CD4-positive, alpha-beta T cell (primary cell): ENCODE results near the gene PRDM13. TPM values are rescaled to one million over a fixed set of nuclear protein-coding genes. Genes with fewer than 3 reads are reported as not detected.

Experiments
- ATAC-seq: fragments of 200-7000 bp; cut with Tn5 transposase; one replicate; pipeline ENCODE4 v1.10.0; 2022; ENCODE audit warnings: mild to moderate bottlenecking; ENCODE audit not compliant: poor library complexity
- CTCF ChIA-PET: fragments of 350-600 bp; sonication (Branson Sonifier 250); formaldehyde crosslinking; loops from one replicate; lab custom pipeline; 2021; ENCODE audit warnings: antibody characterized with exemption, inconsistent platforms; lab: Charles Lee
- POLR2A ChIA-PET: fragments of 350-600 bp; sonication (Branson Sonifier 250); formaldehyde crosslinking; loops from one replicate; lab custom pipeline; 2021; ENCODE audit warnings: antibody characterized with exemption, inconsistent platforms; lab: Charles Lee
- DNase-seq, 14 experiments: peaks; one replicate each; pipeline ENCODE4 v3.0.0-alpha.2; 2013 to 2020; ENCODE audit warnings: mixed read lengths in 2 of 14
- H3K27ac ChIP-seq, 2 donors: one replicate each; pipeline versions ENCODE4 v1.5.1 to v1.7.0; 2013; ENCODE audit warnings: low read length in 2 of 2, low read depth in 1 of 2, mild to moderate bottlenecking in 1 of 2
- H3K27me3 ChIP-seq, 2 experiments: 1 replicate in 1 of 2; 2 replicates in 1 of 2; pipeline versions ENCODE4 v1.6.1 to v1.7.0; 2013; ENCODE audit warnings: low read length in 2 of 2, control low read depth in 1 of 2, mild to moderate bottlenecking in 1 of 2, moderate library complexity in 1 of 2; ENCODE audit not compliant: insufficient read depth in 2 of 2, control insufficient read depth in 1 of 2
- H3K36me3 ChIP-seq: one replicate; pipeline ENCODE4 v1.6.1; 2013; ENCODE audit warnings: low read length, control low read depth; ENCODE audit not compliant: insufficient read depth
- H3K4me1 ChIP-seq: one replicate; pipeline ENCODE4 v1.6.1; 2013; ENCODE audit warnings: low read length, control low read depth; ENCODE audit not compliant: insufficient read depth
- H3K4me3 ChIP-seq: one replicate; pipeline ENCODE4 v1.5.1; 2013; ENCODE audit warnings: mild to moderate bottlenecking, low read length, moderate library complexity
- H3K9me3 ChIP-seq, 2 experiments: 1 replicate in 1 of 2; 2 replicates in 1 of 2; pipeline versions ENCODE4 v1.6.1 to v1.7.0; 2013; ENCODE audit warnings: low read length in 2 of 2, mild to moderate bottlenecking in 2 of 2, control low read depth in 1 of 2, moderate library complexity in 1 of 2; ENCODE audit not compliant: control insufficient read depth in 1 of 2, insufficient read depth in 1 of 2
- H3K27ac Mint-ChIP-seq: one replicate; pipeline ENCODE4 v1.8.0; 2020; ENCODE audit warnings: mixed read lengths
- H3K27me3 Mint-ChIP-seq: one replicate; pipeline ENCODE4 v1.8.0; 2021; ENCODE audit warnings: mixed read lengths
- H3K36me3 Mint-ChIP-seq: one replicate; pipeline ENCODE4 v1.8.0; 2021; ENCODE audit warnings: low read depth, mixed read lengths
- H3K4me1 Mint-ChIP-seq: one replicate; pipeline ENCODE4 v1.8.0; 2021; ENCODE audit warnings: low read depth, mixed read lengths
- H3K4me3 Mint-ChIP-seq: one replicate; pipeline ENCODE4 v1.8.0; 2020; ENCODE audit warnings: mild to moderate bottlenecking, mixed read lengths
- H3K9me3 Mint-ChIP-seq: one replicate; pipeline ENCODE4 v1.8.0; 2020; ENCODE audit warnings: mixed read lengths
- intact Hi-C, 2 experiments: fragments of 100-400 bp; cut with DNase I in 1 of 2; cut with micrococcal nuclease in 1 of 2; formaldehyde crosslinking; loops; one replicate each; pipeline versions ENCODE4 v1.15.1 to v1.9.0; 2023 to 2025; cut with DNase I, micrococcal nuclease
- total RNA-seq, 174 experiments: library from RNA in 2 of 174; stranded (reverse) in 2 of 174; gene quantifications; one replicate each; pipeline ENCODE4 v1.2.3 and lab custom pipeline; 2021 to 2026
- TF ChIP-seq, protein P1 (sequence below): fragments of 200-600 bp; IDR thresholded peaks from one replicate; pipeline ENCODE4 v1.8.0; 2022; ENCODE audit warnings: antibody characterized with exemption, mild to moderate bottlenecking

The PRDM13 gene
- total RNA-seq, 2 experiments from 2014 or later, result not detected

DNA sequence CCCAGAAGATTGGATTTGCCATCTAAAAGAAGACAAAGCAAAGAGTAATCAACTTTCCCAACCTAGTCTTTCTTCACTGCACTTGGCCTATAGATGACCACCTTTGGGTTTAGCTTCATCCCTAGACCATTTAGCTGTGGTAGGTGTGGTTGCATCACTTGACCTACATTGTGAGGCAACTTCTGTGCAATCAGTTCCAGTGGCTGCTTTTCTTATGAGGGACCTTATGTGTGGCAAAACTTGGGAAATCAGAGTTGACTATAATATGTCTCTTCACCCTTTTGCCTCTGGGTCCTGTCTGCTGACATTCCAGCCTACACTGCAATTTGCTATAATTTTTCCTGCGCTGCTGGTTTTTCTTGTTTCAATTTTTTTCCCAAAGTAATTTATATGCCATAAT is 55.2 kb downstream of the PRDM13 start:
- H3K4me1 ChIP-seq, result no peaks in the 10 kb centered on the region
- Mint-ChIP-seq H3K36me3 (no peaks in the 10 kb centered on the region), H3K27ac (no peak overlapping the region), H3K4me3 (no peak overlapping the region), H3K9me3 (no peaks in the 10 kb centered on the region), H3K27me3 (peaks cover 9% of the 10 kb centered on the region), H3K4me1 (no peaks in the 10 kb centered on the region)
- POLR2A ChIA-PET, result no interaction called here
- ATAC-seq (no peak), DNase-seq (no peak)
- TF ChIP-seq, protein P1, sequence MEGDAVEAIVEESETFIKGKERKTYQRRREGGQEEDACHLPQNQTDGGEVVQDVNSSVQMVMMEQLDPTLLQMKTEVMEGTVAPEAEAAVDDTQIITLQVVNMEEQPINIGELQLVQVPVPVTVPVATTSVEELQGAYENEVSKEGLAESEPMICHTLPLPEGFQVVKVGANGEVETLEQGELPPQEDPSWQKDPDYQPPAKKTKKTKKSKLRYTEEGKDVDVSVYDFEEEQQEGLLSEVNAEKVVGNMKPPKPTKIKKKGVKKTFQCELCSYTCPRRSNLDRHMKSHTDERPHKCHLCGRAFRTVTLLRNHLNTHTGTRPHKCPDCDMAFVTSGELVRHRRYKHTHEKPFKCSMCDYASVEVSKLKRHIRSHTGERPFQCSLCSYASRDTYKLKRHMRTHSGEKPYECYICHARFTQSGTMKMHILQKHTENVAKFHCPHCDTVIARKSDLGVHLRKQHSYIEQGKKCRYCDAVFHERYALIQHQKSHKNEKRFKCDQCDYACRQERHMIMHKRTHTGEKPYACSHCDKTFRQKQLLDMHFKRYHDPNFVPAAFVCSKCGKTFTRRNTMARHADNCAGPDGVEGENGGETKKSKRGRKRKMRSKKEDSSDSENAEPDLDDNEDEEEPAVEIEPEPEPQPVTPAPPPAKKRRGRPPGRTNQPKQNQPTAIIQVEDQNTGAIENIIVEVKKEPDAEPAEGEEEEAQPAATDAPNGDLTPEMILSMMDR, result no peak
- no peaks in the 10 kb centered on the region for H3K9me3 ChIP-seq
- no peaks in the 10 kb centered on the region for H3K27me3 ChIP-seq
- intact Hi-C loops, result no loop called here
- CTCF ChIA-PET, result no interaction called here
- no peak overlapping the region for H3K27ac ChIP-seq
- no peak overlapping the region for H3K4me3 ChIP-seq
- H3K36me3 ChIP-seq, result no peaks in the 10 kb centered on the region

DNA sequence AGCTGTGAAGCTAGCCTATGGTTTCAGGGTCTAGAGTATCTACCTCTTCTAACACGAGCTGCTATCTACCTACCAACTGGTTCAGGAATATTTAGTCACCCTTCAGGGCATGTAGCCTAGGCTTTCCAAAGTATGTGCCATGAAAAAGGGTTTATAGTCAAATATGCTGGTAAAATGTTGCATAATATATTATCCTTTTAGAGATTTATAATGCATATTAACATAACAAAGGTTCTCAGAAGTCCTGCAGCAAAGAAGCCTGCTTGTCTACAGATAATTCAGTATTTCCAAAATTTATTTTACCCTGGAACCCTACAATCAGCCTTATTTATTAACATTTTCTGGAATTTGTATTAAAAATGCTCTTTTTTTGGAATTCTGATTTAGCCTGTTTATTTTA is 56.0 kb downstream of the PRDM13 start:
- Histone ChIP-seq H3K4me1 (no peaks in the 10 kb centered on the region), H3K4me3 (no peak overlapping the region), H3K9me3 (no peaks in the 10 kb centered on the region), H3K27ac (no peak overlapping the region), H3K27me3 (no peaks in the 10 kb centered on the region), H3K36me3 (no peaks in the 10 kb centered on the region)
- ATAC-seq (no peak), DNase-seq (no peak)
- Mint-ChIP-seq H3K36me3 (no peaks in the 10 kb centered on the region), H3K27me3 (peaks cover 9% of the 10 kb centered on the region), H3K27ac (no peak overlapping the region), H3K9me3 (no peaks in the 10 kb centered on the region), H3K4me1 (no peaks in the 10 kb centered on the region), H3K4me3 (no peak overlapping the region)
- TF ChIP-seq, protein P1, result no peak
- CTCF ChIA-PET, result no interaction called here
- intact Hi-C loops, result no loop called here
- POLR2A ChIA-PET, result no interaction called here

Other genes with a start within 250 kb of the PRDM13 start
- 1 to 10 TPM; 1.8 to 2.2 TPM for gene COQ3, start 212.6 kb upstream of the PRDM13 start, total RNA-seq
- gene PNISR, start 181.5 kb upstream of the PRDM13 start, total RNA-seq, result 100 to 1,000 TPM; 310 to 317 TPM
- gene USP45, start 91.4 kb upstream of the PRDM13 start, total RNA-seq, result 1 to 10 TPM; 7.0 to 8.0 TPM
- 10 to 100 TPM; 40.5 to 42.6 TPM for gene CCNC, start 38.2 kb upstream of the PRDM13 start, total RNA-seq